ENCODE measurements around the gene MAP3K1. TPM values are rescaled to one million over a fixed set of nuclear protein-coding genes. Genes with fewer than 3 reads are reported as not detected.
A peak's percentile ranks its signal among the peaks of the same experiment; 100 is the strongest.
"Not testable (repeated sequence)": the region's sequence is repeated elsewhere in the genome, so short reads cannot be mapped to it uniquely, and the experiment has no call there.

MAP3K1 gene
- total RNA-seq, 4 donors from 2014 or later, result 22.8 to 35.9 (median 29.9) TPM

GRCh38 chr5:56819060-56819881 is 3.9 kb downstream of the MAP3K1 start:
- intact Hi-C loops (cut with DNase I), result no loop called here
- no peaks in the 10 kb centered on the region for H3K9me3 ChIP-seq
- peak overlapping the region; percentile 11 to 99 (median 95) for H3K27ac ChIP-seq
- H3K4me3 ChIP-seq, result peak overlapping the region; percentile 11 to 97 (median 60)
- 20 to 27% methylated on average over 6 of the region's 6 CpGs for WGBS, 2 donors
- no peaks in the 10 kb centered on the region for H3K36me3 ChIP-seq
- TF ChIP-seq CTCF (IDR thresholded peaks at IDR 0.05), result no peak
- TF ChIP-seq POLR2A (IDR thresholded peaks at IDR 0.05), result no peak
- DNase-seq, result no peak
- peaks cover 12 to 77% (median 21%) of the 10 kb centered on the region in 3 donors for H3K4me1 ChIP-seq
- no peaks in the 10 kb centered on the region for H3K27me3 ChIP-seq

- H3K36me3 ChIP-seq; H3K9me3 ChIP-seq; H3K27me3 ChIP-seq; DNase-seq; H3K4me3 ChIP-seq; intact Hi-C loops (cut with DNase I); H3K27ac ChIP-seq: not testable (repeated sequence)
- 83 to 89% methylated on average over 5 of the region's 5 CpGs for WGBS, 2 donors
- H3K4me1 ChIP-seq, result peaks cover 12 to 98% (median 37%) of the 10 kb centered on the region in 3 donors
These were observed 6.5 kb downstream of the MAP3K1 start for GRCh38 chr5:56821868-56822267.

GRCh38 chr5:56822981-56823380 is 7.6 kb downstream of the MAP3K1 start:
- H3K4me1 ChIP-seq, result peaks cover 12 to 98% (median 37%) of the 10 kb centered on the region in 3 donors
- TF ChIP-seq CTCF (IDR thresholded peaks at IDR 0.05), result no peak
- no peak for TF ChIP-seq POLR2A (IDR thresholded peaks at IDR 0.05)
- H3K4me3 ChIP-seq, result no peak overlapping the region
- peak overlapping the region in 1 of 4 donors; percentile 14 for H3K27ac ChIP-seq
- no peaks in the 10 kb centered on the region for H3K36me3 ChIP-seq
- H3K9me3 ChIP-seq, result no peaks in the 10 kb centered on the region
- WGBS, 2 donors, result 54 to 58% methylated on average over 6 of the region's 6 CpGs
- no peak for DNase-seq
- intact Hi-C loops (cut with DNase I), result no loop called here
- no peaks in the 10 kb centered on the region for H3K27me3 ChIP-seq

GRCh38 chr5:56824019-56824418 is 8.7 kb downstream of the MAP3K1 start:
- Histone ChIP-seq H3K4me1 (peaks cover 12 to 98% (median 40%) of the 10 kb centered on the region in 3 donors), H3K36me3 (no peaks in the 10 kb centered on the region), H3K27ac (no peak overlapping the region), H3K4me3 (no peak overlapping the region), H3K9me3 (no peaks in the 10 kb centered on the region), H3K27me3 (no peaks in the 10 kb centered on the region)
- intact Hi-C loops (cut with DNase I), result no loop called here
- DNase-seq, result no peak
- TF ChIP-seq CTCF (IDR thresholded peaks at IDR 0.05) (no peak), POLR2A (IDR thresholded peaks at IDR 0.05) (no peak)

- Histone ChIP-seq H3K9me3 (no peaks in the 10 kb centered on the region), H3K27me3 (no peaks in the 10 kb centered on the region), H3K27ac (peak overlapping the region in 1 of 4 donors; percentile 13), H3K4me1 (peaks cover 12 to 98% (median 46%) of the 10 kb centered on the region in 3 donors), H3K36me3 (no peaks in the 10 kb centered on the region), H3K4me3 (no peak overlapping the region)
- intact Hi-C loops (cut with DNase I), result no loop called here
- DNase-seq, result no peak
- WGBS, 2 donors, result 42 to 53% methylated on average over 2 to 3 of the region's 3 CpGs
- TF ChIP-seq POLR2A (IDR thresholded peaks at IDR 0.05) (no peak), CTCF (IDR thresholded peaks at IDR 0.05) (no peak)
These were observed 10.0 kb downstream of the MAP3K1 start for GRCh38 chr5:56825222-56825824.

All from esophagus squamous epithelium (tissue), 5 donors.